HG03432 (cell line): ENCODE results near the gene OR52N5.

Source experiments
- ATAC-seq: cut with Tn5 transposase; IDR thresholded peaks from one replicate; pipeline ENCODE4 v1.9.1; 2021; ENCODE audit warnings: mild to moderate bottlenecking, moderate library complexity; ENCODE audit not compliant: unreplicated experiment

The OR52N5 gene

DNA sequence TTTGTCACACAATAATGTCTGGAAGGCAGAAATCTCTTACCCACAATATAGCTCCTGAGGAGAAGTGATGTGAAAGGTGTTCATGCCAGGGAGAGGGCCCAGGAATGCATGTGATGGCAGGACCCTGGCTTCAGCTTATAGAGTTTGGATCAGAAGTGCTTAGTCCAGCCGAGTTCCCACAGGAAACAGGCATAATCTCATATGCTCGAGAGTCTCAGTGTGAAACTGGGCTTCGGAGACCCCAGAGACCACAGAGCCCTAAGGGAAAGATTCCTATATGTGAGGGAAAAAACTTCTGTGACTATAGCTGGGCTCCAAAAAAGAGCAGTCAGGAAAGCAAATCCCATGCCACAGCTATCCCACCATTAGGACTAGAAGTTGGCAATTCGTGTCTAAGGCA is at the start of gene OR52N5:
TSS of gene OR52N5 (minus strand) at position 101 of the 400 bp plus-strand sequence. CDS start 4,721 bp downstream, outside the sequence.
- no peak for ATAC-seq

GRCh38 chr11:5831196-5831829 is 48.2 kb upstream of the OR52N5 start:
- ATAC-seq, result no peak

- peak; percentile 70 for ATAC-seq
Measured at GRCh38 chr11:5818245-5818886, 35.2 kb upstream of the OR52N5 start.

GRCh38 chr11:5815534-5815933 is 32.4 kb upstream of the OR52N5 start:
- peak; percentile 46 for ATAC-seq

DNA sequence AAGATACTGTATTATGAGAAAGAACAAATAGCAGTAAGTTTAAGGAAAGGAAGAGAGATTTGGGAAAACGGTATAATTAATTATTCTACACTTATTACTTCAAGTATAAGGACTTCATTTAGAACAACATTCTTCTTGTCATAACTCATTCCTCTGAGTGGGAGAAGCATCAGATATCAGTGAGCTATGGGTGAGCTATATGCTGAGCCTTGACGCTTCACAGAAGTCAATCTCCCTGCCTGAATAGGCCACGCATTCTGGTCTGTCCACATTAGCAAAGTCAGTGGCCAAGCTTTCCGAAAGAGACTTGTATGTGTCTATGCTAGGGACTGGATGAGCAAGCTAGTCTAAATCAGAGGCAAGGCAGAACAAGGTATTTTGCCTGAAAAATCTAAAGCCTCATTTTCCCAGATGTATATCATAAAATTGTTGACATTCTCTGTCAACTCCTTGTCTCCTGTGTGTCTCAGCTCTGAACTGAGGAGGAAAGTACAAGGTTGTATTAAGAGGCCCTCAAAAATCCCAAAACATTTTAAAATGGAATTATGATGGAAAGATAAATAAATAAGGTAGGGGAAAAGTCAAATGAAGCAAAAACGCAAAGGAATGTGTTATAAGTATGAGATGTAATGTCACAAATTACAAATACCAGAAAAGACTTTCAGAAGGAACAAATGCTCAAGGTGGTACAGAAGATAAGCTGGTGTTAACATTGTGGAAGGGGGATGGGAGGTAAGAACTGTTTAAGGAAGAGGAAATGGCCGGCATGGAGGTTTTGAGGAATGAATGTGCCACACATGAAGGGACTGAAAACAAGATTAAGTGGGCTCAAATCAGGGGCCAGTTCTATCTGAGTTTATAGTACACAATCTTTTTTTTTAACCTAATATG is 27.0 kb upstream of the OR52N5 start:
- no peak for ATAC-seq

DNA sequence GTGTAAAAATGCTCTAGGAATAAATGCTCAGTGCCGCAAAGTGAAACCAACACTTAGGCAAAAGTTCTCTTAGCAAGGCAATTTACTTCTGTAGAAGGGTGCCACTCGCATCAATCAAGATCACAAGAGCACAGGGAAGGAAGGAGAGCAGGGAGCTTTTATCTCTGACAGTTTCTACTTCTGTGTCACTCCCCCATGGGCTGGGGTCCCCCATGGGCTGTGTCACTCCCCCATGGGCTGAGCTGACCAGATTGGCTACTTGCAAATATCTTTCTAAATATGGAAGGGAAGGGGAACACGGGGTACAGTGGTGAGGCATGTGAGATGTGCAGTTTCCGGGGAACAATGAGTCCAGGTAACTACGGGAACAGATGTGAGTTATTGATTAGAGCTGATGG is 26.0 kb upstream of the OR52N5 start:
- ATAC-seq, result peak; percentile 23

DNA sequence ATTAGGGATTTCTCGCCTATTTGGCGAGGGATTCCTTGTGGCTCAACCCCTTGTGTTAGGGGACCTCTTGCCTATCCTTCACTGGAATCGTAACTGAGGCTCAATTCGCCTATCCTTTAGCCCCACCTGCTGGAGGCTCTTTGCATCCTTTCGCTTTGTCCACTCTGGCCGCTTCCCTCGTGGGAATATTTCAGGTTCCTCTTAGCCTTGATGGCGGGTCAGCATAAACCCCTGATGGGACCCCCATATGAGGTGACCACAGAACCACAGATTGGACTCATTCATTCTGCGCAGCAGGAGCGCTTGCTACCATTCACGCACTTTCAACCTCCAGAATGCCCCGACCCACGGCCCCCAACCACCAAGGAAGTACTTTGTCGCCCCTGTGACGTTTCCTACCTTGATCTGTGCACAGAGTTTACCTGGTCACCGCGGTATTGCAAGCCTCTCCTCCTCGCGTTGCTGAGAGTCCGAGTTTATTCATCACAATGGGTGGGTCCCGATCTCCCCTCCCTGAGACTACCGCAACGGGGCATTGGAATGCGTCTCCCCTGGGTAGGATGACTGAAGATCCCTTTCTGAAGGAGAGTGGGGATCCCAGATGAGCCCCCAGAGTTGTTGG is 25.5 kb upstream of the OR52N5 start, which contains the start of gene OR52N2:
TSS of gene OR52N2 (plus strand) at position 425 of the 622 bp plus-strand sequence. CDS start 11,412 bp downstream, outside the sequence.
- ATAC-seq, result peak; percentile 95

DNA sequence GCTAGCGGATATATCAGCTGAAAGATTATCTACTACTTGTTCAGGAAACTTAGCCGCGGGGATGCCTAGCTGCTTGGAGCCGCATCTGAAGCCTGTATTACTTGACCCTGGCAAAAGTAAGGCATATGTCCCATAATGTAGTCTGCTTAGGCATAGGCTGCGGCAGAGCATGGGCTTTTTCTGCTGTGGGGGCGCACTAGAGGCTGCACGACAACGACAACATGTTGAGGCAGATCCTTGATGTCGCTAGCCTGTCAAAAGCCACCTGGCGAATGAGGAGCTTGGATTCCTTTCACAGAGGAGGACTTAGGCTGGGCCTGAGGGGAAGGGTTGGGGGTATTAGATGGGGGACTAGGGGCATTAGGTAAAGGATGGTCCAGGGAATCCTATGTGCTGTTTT is 24.4 kb upstream of the OR52N5 start:
- ATAC-seq, result no peak

GRCh38 chr11:5803982-5804381 is 20.8 kb upstream of the OR52N5 start:
- no peak for ATAC-seq

- ATAC-seq, result no peak
Measured at GRCh38 chr11:5796541-5796940, 13.4 kb upstream of the OR52N5 start.

GRCh38 chr11:5791165-5791564 is 8.0 kb upstream of the OR52N5 start, which contains the start of gene OR52N1:
Gene OR52N1, minus strand, starts transcription at chr11:5791265. Its CDS starts 2,449 bp downstream, at chr11:5788816.
- no peak for ATAC-seq

- no peak for ATAC-seq
Measured at GRCh38 chr11:5767056-5767455, 16.1 kb downstream of the OR52N5 start.

- no peak for ATAC-seq
Measured at GRCh38 chr11:5753943-5754342, 29.2 kb downstream of the OR52N5 start, which contains the start of gene OR52N4. Gene OR52N4, plus strand, starts transcription at chr11:5754243. Its CDS starts 498 bp downstream, at chr11:5754741.

GRCh38 chr11:5749836-5750235 is 33.3 kb downstream of the OR52N5 start:
- no peak for ATAC-seq

DNA sequence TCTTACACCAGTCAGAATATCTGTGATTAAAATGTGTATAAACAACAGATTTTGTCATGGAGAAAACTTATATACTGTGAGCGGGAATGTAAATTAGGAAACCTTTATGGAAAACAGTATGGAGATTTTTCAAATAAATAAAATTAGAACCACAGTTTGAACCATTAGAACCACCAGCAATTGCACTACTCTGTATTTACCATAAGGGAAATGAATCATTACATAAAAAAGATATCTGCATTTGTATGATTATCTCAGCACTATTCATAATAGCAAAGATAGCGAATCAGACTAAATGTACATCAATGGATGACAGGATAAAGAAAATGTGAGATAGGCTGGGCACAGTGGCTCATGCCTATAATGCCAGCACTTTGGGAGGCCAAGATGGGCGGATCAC is 36.5 kb downstream of the OR52N5 start:
- no peak for ATAC-seq

- no peak for ATAC-seq
Measured at GRCh38 chr11:5738431-5738830, 44.7 kb downstream of the OR52N5 start.

DNA sequence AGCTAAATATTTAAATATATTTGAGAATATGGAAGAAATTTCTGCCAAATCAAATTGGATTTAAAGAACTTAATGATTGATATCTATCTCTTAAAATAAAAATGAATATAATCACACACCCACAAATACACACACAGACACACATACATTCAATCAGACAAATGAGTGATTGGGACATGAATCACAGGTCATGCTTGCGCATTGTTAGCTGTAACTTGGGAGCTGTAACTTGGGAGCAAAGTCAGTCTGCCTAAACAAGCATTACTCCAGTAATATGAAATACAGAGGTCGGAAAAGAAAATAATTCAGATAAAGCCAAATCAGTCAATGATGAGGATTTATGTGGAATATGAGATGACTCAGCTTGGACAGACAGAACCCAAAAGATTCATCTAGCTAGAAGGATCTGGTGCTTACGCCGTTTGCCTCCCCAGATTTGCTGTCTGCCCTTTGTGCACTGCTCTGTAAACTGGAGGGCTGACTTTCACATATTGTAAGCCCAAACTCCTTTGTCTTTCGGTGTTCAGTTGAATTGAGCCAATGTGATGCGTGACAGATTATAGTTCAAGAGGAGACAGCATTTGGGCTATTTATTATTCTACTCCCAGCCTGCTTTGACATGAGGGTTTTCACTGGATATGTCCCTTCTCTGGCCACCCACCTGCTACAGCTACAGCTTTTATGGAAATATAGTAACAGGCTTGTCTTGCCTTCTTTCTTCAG is 45.3 kb downstream of the OR52N5 start:
- no peak for ATAC-seq

DNA sequence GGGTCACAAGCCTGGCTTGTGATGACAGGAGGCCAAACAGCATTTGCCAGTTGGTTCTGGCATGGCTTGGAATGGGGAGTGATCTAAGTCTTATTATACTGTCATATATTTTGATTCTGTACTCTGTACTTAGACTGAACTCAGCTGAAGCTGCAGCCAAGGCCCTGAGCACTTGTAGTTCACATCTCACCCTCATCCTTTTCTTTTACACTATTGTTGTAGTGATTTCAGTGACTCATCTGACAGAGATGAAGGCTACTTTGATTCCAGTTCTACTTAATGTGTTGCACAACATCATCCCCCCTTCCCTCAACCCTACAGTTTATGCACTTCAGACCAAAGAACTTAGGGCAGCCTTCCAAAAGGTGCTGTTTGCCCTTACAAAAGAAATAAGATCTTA is 46.1 kb downstream of the OR52N5 start:
- ATAC-seq, result no peak

DNA sequence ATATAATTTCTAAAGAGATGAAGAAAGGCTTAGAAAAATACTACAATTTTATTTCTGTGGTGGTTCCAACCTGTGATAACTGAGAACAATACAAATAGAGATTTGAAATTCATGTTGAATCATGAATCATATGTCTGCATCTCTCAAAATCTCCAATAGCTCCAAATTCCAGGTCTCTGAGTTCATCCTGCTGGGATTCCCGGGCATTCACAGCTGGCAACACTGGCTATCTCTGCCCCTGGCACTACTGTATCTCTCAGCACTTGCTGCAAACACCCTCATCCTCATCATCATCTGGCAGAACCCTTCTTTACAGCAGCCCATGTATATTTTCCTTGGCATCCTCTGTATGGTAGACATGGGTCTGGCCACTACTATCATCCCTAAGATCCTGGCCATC is 46.8 kb downstream of the OR52N5 start, which contains the start of gene OR56B1:
TSS of gene OR56B1 (plus strand) at position 53 of the 400 bp plus-strand sequence. CDS start at position 122, 69 bp downstream.
- no peak for ATAC-seq

- no peak for ATAC-seq
Measured at GRCh38 chr11:5727691-5728090, 55.5 kb downstream of the OR52N5 start.
